Tibial nerve (tissue), 4 donors: Measurements from ENCODE around the gene SHC1.

Source experiments
- CTCF ChIP-seq, 5 experiments: fragments of 200-600 bp in 3 of 5; fragments of 450-650 bp in 2 of 5; sonication (generic) in 3 of 5; IDR thresholded peaks; one replicate each; pipeline ENCODE4 v1.5.1; 2016 to 2019; ENCODE audit warnings: antibody characterized with exemption in 5 of 5, mild to moderate bottlenecking in 3 of 5, moderate library complexity in 2 of 5
- EP300 ChIP-seq, 2 donors: sonication (generic); formaldehyde crosslinking; IDR thresholded peaks; one replicate each; pipeline ENCODE4 v1.6.1; 2017; ENCODE audit warnings: antibody characterized with exemption in 2 of 2, mild to moderate bottlenecking in 1 of 2
- POLR2A ChIP-seq, 2 donors: fragments of 450-650 bp; IDR thresholded peaks; one replicate each; pipeline ENCODE4 v1.6.1; 2017; ENCODE audit warnings: antibody characterized with exemption in 2 of 2, mild to moderate bottlenecking in 2 of 2, moderate library complexity in 2 of 2

- no peak for TF ChIP-seq CTCF (IDR thresholded peaks at IDR 0.05)
- no peak for TF ChIP-seq EP300 (IDR thresholded peaks at IDR 0.05)
- TF ChIP-seq POLR2A (IDR thresholded peaks at IDR 0.05): no peak
Measured at GRCh38 chr1:154940651-154941194, 29.8 kb downstream of the SHC1 start.
